ENCODE results near the gene MAML3. TPM values are rescaled to one million over a fixed set of nuclear protein-coding genes. Genes with fewer than 3 reads are reported as not detected.

The MAML3 gene
- total RNA-seq = 1 to 10 TPM; 2.5 to 2.9 TPM
- 1.8 TPM for polyA plus RNA-seq (2013, experiment 1 of 2)
- polyA plus RNA-seq (2013, experiment 2 of 2) = 1.4 TPM
- 0.74 to 23.1 (median 7.8) reads per million in 172 experiments for total RNA-seq

- peak; percentile 23 for ATAC-seq (ENCODE audit: poor library complexity)
- Mint-ChIP-seq H3K4me1 (ENCODE audit: low read depth) (peaks cover 45% of the 10 kb centered on the region), H3K27ac (peak within 1 kb of the TSS; percentile 97), H3K36me3 (ENCODE audit: low read depth) (peaks cover 36% of the 10 kb centered on the region), H3K27me3 (no peaks in the 10 kb centered on the region), H3K9me3 (no peaks in the 10 kb centered on the region), H3K4me3 (peak within 1 kb of the TSS; percentile 97)
- Histone ChIP-seq H3K27me3 (ENCODE audit: control insufficient read depth in 1 of 2, insufficient read depth in 2 of 2, low read length in 2 of 2) (no peaks in the 10 kb centered on the region), H3K36me3 (ENCODE audit: insufficient read depth, low read length) (no peaks in the 10 kb centered on the region), H3K4me1 (ENCODE audit: insufficient read depth, low read length) (peaks cover 51% of the 10 kb centered on the region), H3K27ac (ENCODE audit: low read depth in 1 of 2, low read length in 2 of 2) (peak within 1 kb of the TSS in 1 of 2 donors; percentile 89), H3K4me3 (ENCODE audit: low read length) (peak within 1 kb of the TSS; percentile 60), H3K9me3 (ENCODE audit: control insufficient read depth in 1 of 2, insufficient read depth in 1 of 2, low read length in 2 of 2) (no peaks in the 10 kb centered on the region)
- CTCF ChIA-PET = interaction anchor here (1.3 to 3.8 kb wide), 2 partner anchors 82 to 99 kb away, joined by 3 to 11 read pairs; no protein-coding TSS in a partner anchor
- POLR2A ChIA-PET = interaction anchor here (1.0 to 5.4 kb wide), 18 partner anchors 10 to 598 kb away, joined by 3 to 58 read pairs (median 7); partner anchors contain the start of genes SCOC and SETD7
- TF ChIP-seq, protein P1, sequence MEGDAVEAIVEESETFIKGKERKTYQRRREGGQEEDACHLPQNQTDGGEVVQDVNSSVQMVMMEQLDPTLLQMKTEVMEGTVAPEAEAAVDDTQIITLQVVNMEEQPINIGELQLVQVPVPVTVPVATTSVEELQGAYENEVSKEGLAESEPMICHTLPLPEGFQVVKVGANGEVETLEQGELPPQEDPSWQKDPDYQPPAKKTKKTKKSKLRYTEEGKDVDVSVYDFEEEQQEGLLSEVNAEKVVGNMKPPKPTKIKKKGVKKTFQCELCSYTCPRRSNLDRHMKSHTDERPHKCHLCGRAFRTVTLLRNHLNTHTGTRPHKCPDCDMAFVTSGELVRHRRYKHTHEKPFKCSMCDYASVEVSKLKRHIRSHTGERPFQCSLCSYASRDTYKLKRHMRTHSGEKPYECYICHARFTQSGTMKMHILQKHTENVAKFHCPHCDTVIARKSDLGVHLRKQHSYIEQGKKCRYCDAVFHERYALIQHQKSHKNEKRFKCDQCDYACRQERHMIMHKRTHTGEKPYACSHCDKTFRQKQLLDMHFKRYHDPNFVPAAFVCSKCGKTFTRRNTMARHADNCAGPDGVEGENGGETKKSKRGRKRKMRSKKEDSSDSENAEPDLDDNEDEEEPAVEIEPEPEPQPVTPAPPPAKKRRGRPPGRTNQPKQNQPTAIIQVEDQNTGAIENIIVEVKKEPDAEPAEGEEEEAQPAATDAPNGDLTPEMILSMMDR (IDR thresholded peaks at IDR 0.05) = no peak
- peak; percentile 71 to 92 (median 81) for DNase-seq
- intact Hi-C loops (cut with DNase I, micrococcal nuclease) = loop anchor here (1.0 to 10.0 kb wide), 12 partner anchors 95 to 1071 kb away; partner anchors contain the start of genes ELMOD2 (in 2 of the 2), NAA15 (in 1 of the 2), NDUFC1 (in 1 of the 2) and RAB33B (in 1 of the 2)
These were observed at the start of gene MAML3 for GRCh38 chr4:140153718-140154571. Gene MAML3 (minus strand): TSS chr4:140154184. CDS start chr4:140153327, 857 bp downstream.

DNA sequence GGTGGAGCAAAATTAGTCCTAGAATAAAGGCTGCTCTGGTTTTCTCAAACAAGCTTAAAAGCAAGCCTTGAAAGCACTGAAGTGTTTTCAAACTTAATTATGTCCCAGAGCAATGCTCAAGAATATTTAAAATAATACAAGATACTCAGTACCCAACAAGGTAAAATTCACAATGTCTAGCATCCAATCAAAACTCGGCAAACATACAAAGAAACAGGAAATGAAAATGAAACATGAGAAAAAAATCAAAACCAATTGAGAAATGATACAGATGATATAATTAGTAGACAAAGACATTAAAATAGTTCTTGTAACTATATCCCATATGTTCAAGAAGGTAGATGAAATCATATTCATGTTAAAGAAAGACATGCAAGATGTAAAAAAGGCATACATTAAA is 45.0 kb upstream of the MAML3 start:
- TF ChIP-seq, protein P1 (IDR thresholded peaks at IDR 0.05) = no peak
- no peaks in the 10 kb centered on the region for H3K36me3 ChIP-seq (ENCODE audit: insufficient read depth, low read length)
- Mint-ChIP-seq H3K27me3 (peaks cover 10% of the 10 kb centered on the region), H3K4me3 (no peak overlapping the region), H3K27ac (no peak overlapping the region), H3K4me1 (ENCODE audit: low read depth) (no peaks in the 10 kb centered on the region), H3K36me3 (ENCODE audit: low read depth) (no peaks in the 10 kb centered on the region), H3K9me3 (peaks cover 8% of the 10 kb centered on the region)
- no peaks in the 10 kb centered on the region for H3K4me1 ChIP-seq (ENCODE audit: insufficient read depth, low read length)
- ATAC-seq (ENCODE audit: poor library complexity) (no peak), DNase-seq (no peak)
- no peaks in the 10 kb centered on the region for H3K9me3 ChIP-seq (ENCODE audit: control insufficient read depth in 1 of 2, insufficient read depth in 1 of 2, low read length in 2 of 2)
- CTCF ChIA-PET = no interaction called here
- no peak overlapping the region for H3K4me3 ChIP-seq (ENCODE audit: low read length)
- no peak overlapping the region for H3K27ac ChIP-seq (ENCODE audit: low read depth in 1 of 2, low read length in 2 of 2)
- intact Hi-C loops (cut with DNase I, micrococcal nuclease) = no loop called here
- POLR2A ChIA-PET = no interaction called here
- no peaks in the 10 kb centered on the region for H3K27me3 ChIP-seq (ENCODE audit: control insufficient read depth in 1 of 2, insufficient read depth in 2 of 2, low read length in 2 of 2)

DNA sequence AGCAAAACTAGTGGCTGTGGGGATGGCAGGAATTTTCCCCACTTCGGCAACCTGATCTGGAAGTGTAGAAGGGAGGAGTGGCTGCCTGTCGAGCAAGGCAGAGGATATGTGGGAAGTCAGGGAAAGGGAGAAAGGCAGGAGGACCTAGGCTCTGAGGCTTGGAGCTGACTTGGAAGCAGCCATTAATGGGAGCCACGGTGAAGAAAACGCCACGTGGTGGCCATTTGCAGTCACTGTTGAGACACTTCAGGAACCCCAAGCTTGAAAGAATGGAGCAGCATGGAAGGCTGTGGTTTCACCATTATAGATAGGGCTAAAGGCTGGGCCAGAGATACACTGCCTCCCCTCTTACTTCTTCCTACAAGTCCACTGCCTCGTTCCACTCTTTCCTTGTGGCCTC is 41.8 kb upstream of the MAML3 start:
- ChIA-PET CTCF (no interaction called here), POLR2A (no interaction called here)
- no peak for ATAC-seq (ENCODE audit: poor library complexity)
- peaks cover 5% of the 10 kb centered on the region for H3K9me3 Mint-ChIP-seq
- peaks cover 10% of the 10 kb centered on the region for H3K27me3 Mint-ChIP-seq
- intact Hi-C loops (cut with DNase I, micrococcal nuclease) = no loop called here
- no peak overlapping the region for H3K27ac Mint-ChIP-seq
- no peaks in the 10 kb centered on the region for H3K36me3 Mint-ChIP-seq (ENCODE audit: low read depth)
- Histone ChIP-seq H3K9me3 (ENCODE audit: control insufficient read depth in 1 of 2, insufficient read depth in 1 of 2, low read length in 2 of 2) (no peaks in the 10 kb centered on the region), H3K4me1 (ENCODE audit: insufficient read depth, low read length) (no peaks in the 10 kb centered on the region), H3K36me3 (ENCODE audit: insufficient read depth, low read length) (no peaks in the 10 kb centered on the region), H3K4me3 (ENCODE audit: low read length) (no peak overlapping the region), H3K27me3 (ENCODE audit: control insufficient read depth in 1 of 2, insufficient read depth in 2 of 2, low read length in 2 of 2) (no peaks in the 10 kb centered on the region), H3K27ac (ENCODE audit: low read depth in 1 of 2, low read length in 2 of 2) (no peak overlapping the region)
- no peak for DNase-seq
- H3K4me3 Mint-ChIP-seq = no peak overlapping the region
- no peaks in the 10 kb centered on the region for H3K4me1 Mint-ChIP-seq (ENCODE audit: low read depth)
- TF ChIP-seq, protein P1 (IDR thresholded peaks at IDR 0.05) = no peak

Data from CD4-positive, alpha-beta T cell (primary cell).